Cardiac fibroblast (primary cell): ENCODE data around the gene SNAI3.
"Not testable (repeated sequence)": the region's sequence is repeated elsewhere in the genome, so short reads cannot be mapped to it uniquely, and the experiment has no call there.

Experiments
- DNase-seq, 2 donors: peaks; one replicate each; pipeline versions ENCODE4 v3.0.0 to v3.0.0-alpha.2; 2010; ENCODE audit warnings: low read depth in 2 of 2
- H3K4me3 ChIP-seq, 2 donors: replicated peaks in 1 of 2; 1 replicate in 1 of 2; 2 replicates in 1 of 2; pipeline ENCODE4 v1.5.1; 2011; ENCODE audit warnings: low read depth in 2 of 2, low read length in 2 of 2, mild to moderate bottlenecking in 2 of 2, moderate library complexity in 1 of 2
- CTCF ChIP-seq: IDR thresholded peaks from one replicate; pipeline ENCODE4 v1.5.1; 2011; ENCODE audit warnings: low read depth, mild to moderate bottlenecking, low read length, inconsistent platforms

The SNAI3 gene

GRCh38 chr16:88676502-88677242 lies 9.6 kb downstream of the SNAI3 start:
- no peak for DNase-seq
- TF ChIP-seq CTCF, result no peak
- H3K4me3 ChIP-seq, result no peak overlapping the region

DNA sequence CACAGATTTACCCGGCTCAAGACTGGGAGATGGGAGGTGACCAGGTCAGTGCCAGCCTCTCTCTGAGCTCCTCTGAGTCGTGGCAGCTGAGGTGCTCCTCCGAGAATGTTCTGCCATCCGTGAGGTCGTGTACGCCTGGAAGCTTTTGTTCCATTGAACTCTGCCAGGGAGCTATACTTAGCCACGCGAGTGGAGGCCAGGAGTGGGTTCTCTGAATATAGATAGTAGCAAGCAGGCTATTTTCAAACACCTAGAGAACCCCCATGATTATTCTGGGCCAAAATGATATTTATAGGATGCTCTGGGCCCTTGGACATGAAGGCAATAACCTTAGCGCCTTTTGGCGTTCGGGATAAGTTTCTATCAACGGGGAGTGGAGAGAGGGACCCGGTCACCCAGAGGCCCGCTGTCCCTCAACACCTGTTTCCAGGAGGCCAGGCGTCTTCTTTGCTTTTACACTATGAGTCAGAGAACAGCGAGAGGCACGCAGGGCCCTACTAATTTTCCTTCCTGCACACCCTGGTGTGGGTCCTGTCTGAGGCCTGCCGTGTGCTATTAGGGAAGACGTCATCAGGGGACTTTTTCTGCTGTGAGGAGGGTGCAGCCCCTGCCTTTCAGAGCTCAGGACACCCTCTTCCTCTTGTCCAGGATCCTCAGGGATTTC lies 12.5 kb downstream of the SNAI3 start:
- no peak for TF ChIP-seq CTCF
- DNase-seq, result no peak
- H3K4me3 ChIP-seq, result no peak overlapping the region

- H3K4me3 ChIP-seq, result no peak overlapping the region
- DNase-seq, result no peak
- TF ChIP-seq CTCF, result no peak
Measured at GRCh38 chr16:88672776-88673175, 13.5 kb downstream of the SNAI3 start.

GRCh38 chr16:88671806-88672205 lies 14.5 kb downstream of the SNAI3 start:
- no peak for TF ChIP-seq CTCF
- no peak for DNase-seq
- no peak overlapping the region for H3K4me3 ChIP-seq

- no peak overlapping the region for H3K4me3 ChIP-seq
- no peak for TF ChIP-seq CTCF
- DNase-seq, result peak in 1 of 2 donors; percentile 43
Measured at GRCh38 chr16:88669980-88670379, 16.3 kb downstream of the SNAI3 start.

DNA sequence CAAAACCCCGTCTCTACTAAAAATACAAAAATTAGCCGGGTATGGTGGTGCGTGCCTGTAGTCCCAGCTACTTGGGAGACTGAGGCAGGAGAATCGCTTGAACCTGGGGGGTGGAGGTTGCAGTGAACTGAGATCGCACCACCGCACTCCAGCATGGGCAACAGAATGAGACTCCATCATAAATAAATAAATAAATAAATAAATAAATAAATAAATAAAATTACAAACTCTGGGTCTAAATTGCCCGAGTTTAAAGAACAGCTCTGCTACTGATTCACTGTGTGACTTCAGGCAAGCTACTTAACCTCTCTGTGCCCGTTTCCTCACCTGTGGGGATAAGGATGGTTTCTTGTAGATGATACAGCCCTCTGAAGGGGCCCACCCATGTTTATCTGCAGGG lies 16.8 kb downstream of the SNAI3 start:
- DNase-seq, H3K4me3 ChIP-seq: not testable (repeated sequence)

DNA sequence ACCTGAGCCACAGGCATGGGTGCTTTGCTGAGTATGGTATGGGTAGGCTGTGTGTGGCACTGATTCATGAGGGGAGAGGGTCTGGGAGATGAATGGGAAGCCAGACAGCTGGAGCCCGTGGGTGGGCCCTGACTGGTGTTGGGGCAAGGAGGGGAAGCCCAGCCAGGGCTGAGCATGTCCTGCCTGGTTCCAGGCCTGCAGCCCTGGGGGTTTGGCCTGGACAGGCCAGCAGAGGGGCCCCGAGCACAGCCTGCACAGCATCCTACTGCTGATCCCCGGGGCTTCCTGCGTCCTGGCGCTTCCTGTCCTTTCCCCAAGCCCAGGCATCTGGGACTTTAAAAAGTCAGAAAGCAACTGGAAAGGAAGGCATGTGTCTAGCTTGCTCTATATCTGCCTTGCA lies 18.8 kb downstream of the SNAI3 start:
- H3K4me3 ChIP-seq, result no peak overlapping the region
- peak; percentile 26 for TF ChIP-seq CTCF
- DNase-seq, result peak in 1 of 2 donors; percentile 32
